COR-L47 (cell line): ENCODE results near the gene ABCB9.
A peak's percentile ranks its signal among the peaks of the same experiment; 100 is the strongest.
"Not testable (repeated sequence)": the region's sequence is repeated elsewhere in the genome, so short reads cannot be mapped to it uniquely, and the experiment has no call there.

Source experiments
- DNase-seq: peaks from one replicate; lab custom pipeline; 2025; lab: John Stamatoyannopoulos, UW

The ABCB9 gene

GRCh38 chr12:122937622-122938091 lies 28.6 kb downstream of the ABCB9 start:
- DNase-seq, result no peak

DNA sequence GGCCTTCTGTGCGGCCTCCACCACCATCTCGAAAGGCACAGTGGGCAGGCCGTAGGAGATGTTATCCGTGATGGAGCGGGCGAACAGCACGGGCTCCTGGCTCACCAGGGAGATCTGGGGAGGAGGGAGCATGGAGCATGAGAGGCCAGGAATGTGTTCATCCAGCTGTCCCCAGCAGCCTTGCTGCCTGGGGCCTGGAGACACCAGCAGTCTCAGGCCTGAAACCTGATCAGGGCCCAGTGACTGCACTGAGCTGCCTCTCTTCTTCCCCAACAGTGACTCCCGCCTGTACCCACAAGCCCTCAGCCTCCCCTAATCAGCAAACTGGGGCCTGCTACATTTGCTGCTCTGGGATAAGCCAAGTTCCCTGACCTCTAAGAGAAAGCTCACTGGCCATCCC lies 30.9 kb downstream of the ABCB9 start:
- no peak for DNase-seq

- DNase-seq, result no peak
These were observed 31.5 kb downstream of the ABCB9 start for GRCh38 chr12:122934722-122935121.

DNA sequence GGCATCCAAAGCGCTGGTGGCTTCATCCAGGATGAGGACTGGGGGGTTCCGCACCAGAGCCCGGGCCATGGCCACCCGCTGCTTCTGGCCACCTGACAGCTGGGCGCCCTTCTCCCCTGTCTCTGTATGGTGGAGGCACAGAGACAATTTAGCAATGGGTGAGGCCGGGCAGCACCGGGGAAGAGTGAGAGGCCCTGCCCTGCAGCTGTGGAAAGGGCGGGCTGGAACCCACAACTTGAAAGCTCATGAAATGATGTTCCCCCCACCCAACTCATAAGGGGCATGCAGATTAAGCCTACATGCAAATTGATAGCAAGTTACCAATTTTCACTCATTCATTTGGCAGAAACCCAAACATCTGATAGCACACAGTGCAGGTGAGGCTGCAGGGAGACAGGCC lies 34.1 kb downstream of the ABCB9 start:
- DNase-seq, result no peak

DNA sequence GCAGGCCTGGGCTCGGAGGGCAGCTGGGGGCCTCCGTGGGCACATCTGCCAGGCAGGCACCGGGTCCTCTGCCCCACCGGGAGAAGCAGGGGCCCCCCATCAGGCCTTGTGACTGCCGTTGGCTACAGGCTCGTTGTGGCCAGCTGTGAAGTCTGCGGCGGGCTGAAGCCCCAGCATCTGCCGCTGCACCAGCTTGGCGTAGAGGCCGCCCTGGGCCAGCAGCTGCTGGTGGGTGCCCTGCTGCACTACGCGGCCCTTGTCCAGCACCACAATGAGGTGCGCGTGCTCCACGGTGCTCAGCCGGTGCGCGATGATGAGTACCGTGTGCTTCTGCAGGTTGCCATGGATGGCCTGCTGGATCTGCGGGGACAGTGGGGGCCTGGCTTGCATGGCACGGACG lies 36.5 kb downstream of the ABCB9 start:
- DNase-seq, result no peak

DNA sequence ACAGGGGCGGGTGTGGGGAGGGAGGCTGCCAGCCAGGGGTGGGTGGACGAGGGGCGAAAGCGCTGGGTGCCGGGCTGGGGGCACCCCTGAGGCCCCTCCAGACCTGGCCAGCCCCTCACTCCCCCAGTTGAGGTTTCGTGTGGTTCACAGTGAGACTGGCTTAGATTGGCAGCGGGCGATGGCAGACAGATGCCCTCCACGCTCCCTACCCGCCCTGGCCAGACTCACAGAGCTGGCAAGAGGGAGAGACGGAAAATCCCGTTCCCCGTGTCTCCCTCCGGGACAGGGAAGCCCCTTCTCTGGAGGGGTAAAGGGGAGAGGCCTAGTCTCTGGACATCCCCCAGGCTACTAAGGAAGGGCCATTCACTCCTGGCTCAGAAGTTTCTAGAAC lies 37.1 kb downstream of the ABCB9 start:
- DNase-seq, result no peak

- no peak for DNase-seq
These were observed 37.7 kb downstream of the ABCB9 start for GRCh38 chr12:122928404-122929147.

DNA sequence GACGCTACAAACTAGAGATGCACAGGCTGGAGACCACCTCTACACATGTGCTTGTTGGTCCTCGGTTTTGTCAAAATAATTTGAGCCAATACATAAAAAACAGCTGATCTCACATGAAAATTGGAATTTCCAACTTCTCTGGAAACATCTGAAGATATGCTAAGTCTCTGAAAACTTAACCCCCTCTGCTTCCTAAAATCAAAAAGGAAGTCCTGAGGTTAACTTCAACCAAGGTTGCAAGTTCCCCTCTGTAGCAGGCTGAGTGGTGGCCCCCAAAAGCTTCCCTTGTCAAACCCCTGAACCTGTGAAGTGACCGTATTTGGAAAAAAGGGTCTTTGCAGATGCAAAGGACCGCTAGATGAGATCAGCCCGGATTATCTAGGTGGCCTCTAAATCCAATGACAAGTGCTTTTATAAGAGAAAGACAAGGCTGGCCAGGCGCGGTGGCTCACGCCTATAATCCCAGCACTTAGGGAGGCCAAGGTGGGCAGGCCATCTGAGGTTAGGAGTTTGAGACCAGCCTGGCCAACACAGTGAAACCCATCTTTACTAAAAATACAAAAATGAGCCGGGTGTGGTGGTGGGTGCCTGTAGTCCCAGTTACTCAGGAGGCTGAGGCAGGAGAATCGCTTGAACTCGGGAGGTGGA lies 38.4 kb downstream of the ABCB9 start:
- no peak for DNase-seq

DNA sequence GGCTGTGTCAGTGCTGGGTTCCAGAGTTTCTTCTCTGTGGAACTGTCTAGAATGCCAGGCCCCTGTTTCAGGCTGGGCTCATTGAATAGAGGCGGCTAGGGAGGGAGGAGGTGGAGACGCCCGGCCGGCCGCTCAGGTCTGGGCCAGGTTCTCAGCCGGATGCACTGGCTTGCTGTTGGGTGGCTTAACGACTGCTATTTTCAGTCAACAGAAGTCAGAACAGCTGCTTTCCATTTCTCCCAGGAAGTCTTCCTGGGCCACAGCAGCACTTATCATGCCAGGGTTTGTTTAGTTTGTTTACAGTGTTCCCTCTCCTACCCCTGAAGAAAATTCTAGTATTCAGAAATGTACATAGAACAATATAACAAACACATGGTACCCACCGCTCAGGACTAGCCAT lies 44.3 kb downstream of the ABCB9 start:
- peak; percentile 4 for DNase-seq

GRCh38 chr12:122920687-122921086 lies 45.6 kb downstream of the ABCB9 start:
- DNase-seq, result no peak

GRCh38 chr12:122918827-122919226 lies 47.4 kb downstream of the ABCB9 start:
- no peak for DNase-seq

DNA sequence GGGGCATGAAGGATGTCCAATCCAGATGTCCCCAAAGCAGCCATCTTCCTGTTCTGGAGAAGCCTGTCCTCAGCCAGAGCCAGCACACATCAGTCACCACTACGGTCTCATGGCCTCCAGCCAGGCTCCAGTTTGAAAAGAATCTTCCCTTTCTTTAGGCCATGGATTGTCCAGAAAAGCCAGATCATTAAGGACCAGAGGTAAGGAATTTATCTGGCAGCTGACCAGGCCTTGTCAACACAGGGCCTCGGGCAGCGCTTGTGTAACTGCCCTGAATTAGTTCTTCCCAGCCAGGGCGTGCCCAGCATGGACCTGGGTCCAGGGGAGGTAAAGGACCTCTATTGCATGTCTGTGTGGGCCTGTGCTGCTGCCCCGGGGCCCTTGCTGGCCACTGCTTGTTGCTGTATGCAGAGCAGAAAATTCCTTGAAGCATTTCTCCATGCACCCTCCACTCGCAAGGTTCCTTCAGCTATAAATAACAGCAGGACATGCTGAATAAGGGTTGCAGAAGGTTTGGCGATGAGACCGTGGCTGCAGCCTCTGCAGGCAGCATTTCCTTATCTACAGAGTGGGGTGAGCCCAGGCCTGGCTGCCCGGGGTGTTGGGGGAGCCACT lies 48.6 kb downstream of the ABCB9 start:
- DNase-seq, result no peak

- DNase-seq, result peak; percentile 84
These were observed 56.6 kb downstream of the ABCB9 start for GRCh38 chr12:122909442-122910288.

DNA sequence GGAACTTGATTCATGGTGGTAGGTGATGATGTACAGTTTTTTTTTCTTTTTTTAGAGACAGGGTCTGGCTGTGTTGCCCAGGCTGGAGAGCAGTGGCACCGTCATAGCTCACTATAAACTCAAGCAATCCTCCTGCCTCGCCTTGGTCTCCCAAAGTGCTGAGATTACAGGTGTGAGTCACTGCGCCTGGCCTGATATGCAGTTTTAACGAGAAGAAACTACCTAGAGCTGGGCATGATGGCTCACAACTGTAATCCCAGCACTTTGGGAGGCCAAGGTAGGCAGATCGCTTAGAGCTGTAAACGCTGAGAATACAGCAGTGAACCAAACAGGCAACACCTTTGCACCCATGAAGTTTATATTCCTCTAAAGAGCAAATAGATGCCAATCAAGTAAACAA lies 57.3 kb downstream of the ABCB9 start:
- no peak for DNase-seq

GRCh38 chr12:122905258-122905657 lies 61.0 kb downstream of the ABCB9 start:
- DNase-seq, result not testable (repeated sequence)

- DNase-seq, result no peak
These were observed 62.6 kb downstream of the ABCB9 start for GRCh38 chr12:122903693-122904034.

GRCh38 chr12:122902854-122903692 lies 63.2 kb downstream of the ABCB9 start:
- DNase-seq, result no peak

DNA sequence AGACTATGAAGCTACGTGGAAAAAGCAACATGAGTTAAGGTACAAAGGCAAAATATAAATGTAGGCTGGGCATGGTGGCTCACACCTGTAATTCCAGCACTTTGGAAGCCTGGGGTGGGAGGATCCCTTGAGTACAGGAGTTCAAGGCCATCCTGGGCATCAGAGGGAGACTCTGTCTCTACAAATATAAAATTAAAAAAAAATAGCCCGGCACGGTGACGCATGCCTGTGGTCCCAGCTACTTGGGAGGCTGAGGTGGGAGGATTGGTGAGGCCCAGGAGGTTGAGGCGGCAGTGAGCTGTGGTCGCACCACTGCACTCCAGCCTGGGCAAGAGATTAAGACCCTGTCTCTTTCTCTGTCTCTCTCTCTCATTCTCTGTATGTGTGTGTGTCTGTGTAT lies 66.4 kb downstream of the ABCB9 start:
- no peak for DNase-seq

GRCh38 chr12:122896662-122897061 lies 69.6 kb downstream of the ABCB9 start:
- no peak for DNase-seq

GRCh38 chr12:122895704-122896636 lies 70.3 kb downstream of the ABCB9 start, which contains the start of gene VPS37B:
Gene VPS37B (minus strand): TSS chr12:122896124. CDS start chr12:122896062, 62 bp downstream.
- DNase-seq, result peak; percentile 68
